Left kidney (tissue), 2 donors: ENCODE data around the gene PGAM2. TPM values are rescaled to one million over a fixed set of nuclear protein-coding genes. Genes with fewer than 3 reads are reported as not detected.

Source experiments
- DNase-seq: peaks from one replicate; pipeline ENCODE4 v3.0.0-alpha.2; 2013
- polyA plus RNA-seq: library from polyadenylated mRNA; unstranded; fragments of 120-200 nt; gene quantifications from one replicate; pipeline ENCODE4 v1.2.1, GENCODE V29; 2013; ENCODE audit not compliant: insufficient read length

PGAM2 gene
- polyA plus RNA-seq, 1 donor: 1.1 TPM

- DNase-seq: no peak
Measured at GRCh38 chr7:44085546-44085945, 20.2 kb upstream of the PGAM2 start.

GRCh38 chr7:44084701-44085100, 19.3 kb upstream of the PGAM2 start:
- no peak for DNase-seq

- no peak for DNase-seq
Measured at GRCh38 chr7:44083796-44084195, 18.4 kb upstream of the PGAM2 start.

- DNase-seq: peak; percentile 98
Measured at GRCh38 chr7:44082541-44083207, 17.3 kb upstream of the PGAM2 start.

- no peak for DNase-seq
Measured at GRCh38 chr7:44081266-44081748, 15.9 kb upstream of the PGAM2 start.

GRCh38 chr7:44080686-44081265, 15.4 kb upstream of the PGAM2 start:
- DNase-seq: no peak

GRCh38 chr7:44080118-44080517, 14.8 kb upstream of the PGAM2 start:
- DNase-seq: no peak

GRCh38 chr7:44079331-44080021, 14.1 kb upstream of the PGAM2 start:
- no peak for DNase-seq

GRCh38 chr7:44078521-44078920, 13.2 kb upstream of the PGAM2 start:
- DNase-seq: peak; percentile 59

- no peak for DNase-seq
Measured at GRCh38 chr7:44077681-44078091, 12.3 kb upstream of the PGAM2 start.

GRCh38 chr7:44077061-44077460, 11.7 kb upstream of the PGAM2 start:
- DNase-seq: no peak

GRCh38 chr7:44076101-44076895, 10.9 kb upstream of the PGAM2 start:
- DNase-seq: no peak

GRCh38 chr7:44075296-44076075, 10.1 kb upstream of the PGAM2 start:
- DNase-seq: no peak

- DNase-seq: no peak
Measured at GRCh38 chr7:44074349-44074695, 9.0 kb upstream of the PGAM2 start.

- no peak for DNase-seq
Measured at GRCh38 chr7:44073664-44074348, 8.4 kb upstream of the PGAM2 start.

GRCh38 chr7:44072364-44073231, 7.2 kb upstream of the PGAM2 start:
- DNase-seq: peak; percentile 62

- DNase-seq: no peak
Measured at GRCh38 chr7:44071726-44072363, 6.5 kb upstream of the PGAM2 start.

- DNase-seq: no peak
Measured at GRCh38 chr7:44068054-44068453, 2.7 kb upstream of the PGAM2 start.

GRCh38 chr7:44067064-44067951, 1.9 kb upstream of the PGAM2 start:
- DNase-seq: no peak
